ENCODE results near the gene DOK5.

Gene DOK5

DNA sequence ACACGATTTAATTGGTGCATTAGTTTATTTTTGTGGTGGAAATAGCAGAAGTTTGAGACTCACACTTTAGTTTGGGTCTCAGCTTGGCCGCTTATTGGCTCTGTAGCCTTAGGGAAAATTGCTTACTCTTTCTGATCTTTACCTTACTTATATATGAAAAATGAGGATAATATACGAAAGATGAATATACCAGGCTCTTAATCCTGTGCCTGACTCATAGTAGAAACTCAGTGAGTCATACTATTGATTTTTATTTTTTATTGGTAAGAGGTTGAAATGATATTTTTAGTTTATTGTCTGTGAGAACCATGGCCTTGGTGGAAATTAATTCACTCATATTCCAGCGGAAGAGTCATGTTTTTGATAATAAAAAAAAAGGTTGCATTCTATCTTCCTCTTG lies 11.2 kb downstream of the DOK5 start:
- Histone ChIP-seq H3K9ac (ENCODE audit: low read depth, low read length) (no peak overlapping the region), H3K9me3 (replicated peaks; ENCODE audit: low read length) (no peaks in the 10 kb centered on the region), H3K4me2 (ENCODE audit: low read length) (no peak overlapping the region), H3K27me3 (ENCODE audit: control insufficient read depth, insufficient read depth, low read length) (no peaks in the 10 kb centered on the region), H3K4me3 (ENCODE audit: low read length) (no peak overlapping the region), H3K4me1 (ENCODE audit: control insufficient read depth, insufficient read depth, low read length) (no peaks in the 10 kb centered on the region), H3K36me3 (ENCODE audit: insufficient read depth, low read length) (no peaks in the 10 kb centered on the region)

DNA sequence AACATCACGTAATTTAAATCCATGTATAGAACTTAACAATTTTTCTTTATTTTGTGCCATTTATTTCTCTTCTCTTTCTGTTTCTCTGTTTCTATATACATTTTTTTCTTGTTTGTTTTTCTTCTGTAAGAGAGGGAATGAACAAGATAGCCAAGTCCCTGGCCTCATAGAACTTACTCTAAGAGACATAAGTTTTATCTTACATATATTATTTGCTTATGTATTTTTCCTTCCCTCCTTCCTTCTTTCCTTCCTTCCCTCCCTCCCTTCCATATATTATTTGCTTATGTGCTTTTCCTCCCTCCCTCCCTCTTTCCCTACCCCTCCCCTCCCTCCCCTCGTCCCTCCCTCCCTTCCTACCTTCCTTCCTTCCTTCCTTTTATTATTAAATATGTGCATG lies 13.0 kb downstream of the DOK5 start:
- Histone ChIP-seq H3K4me1 (ENCODE audit: control insufficient read depth, insufficient read depth, low read length) (no peaks in the 10 kb centered on the region), H3K27me3 (ENCODE audit: control insufficient read depth, insufficient read depth, low read length) (no peaks in the 10 kb centered on the region), H3K9ac (ENCODE audit: low read depth, low read length) (no peak overlapping the region), H3K4me3 (ENCODE audit: low read length) (no peak overlapping the region), H3K36me3 (ENCODE audit: insufficient read depth, low read length) (no peaks in the 10 kb centered on the region), H3K9me3 (replicated peaks; ENCODE audit: low read length) (no peaks in the 10 kb centered on the region), H3K4me2 (ENCODE audit: low read length) (no peak overlapping the region)

- Histone ChIP-seq H3K9ac (ENCODE audit: low read depth, low read length) (no peak overlapping the region), H3K9me3 (replicated peaks; ENCODE audit: low read length) (no peaks in the 10 kb centered on the region), H3K4me3 (ENCODE audit: low read length) (no peak overlapping the region), H3K4me1 (ENCODE audit: control insufficient read depth, insufficient read depth, low read length) (no peaks in the 10 kb centered on the region), H3K36me3 (ENCODE audit: insufficient read depth, low read length) (no peaks in the 10 kb centered on the region), H3K27me3 (ENCODE audit: control insufficient read depth, insufficient read depth, low read length) (no peaks in the 10 kb centered on the region), H3K4me2 (ENCODE audit: low read length) (no peak overlapping the region)
Observed at GRCh38 chr20:54491506-54491905, 16.1 kb downstream of the DOK5 start.

DNA sequence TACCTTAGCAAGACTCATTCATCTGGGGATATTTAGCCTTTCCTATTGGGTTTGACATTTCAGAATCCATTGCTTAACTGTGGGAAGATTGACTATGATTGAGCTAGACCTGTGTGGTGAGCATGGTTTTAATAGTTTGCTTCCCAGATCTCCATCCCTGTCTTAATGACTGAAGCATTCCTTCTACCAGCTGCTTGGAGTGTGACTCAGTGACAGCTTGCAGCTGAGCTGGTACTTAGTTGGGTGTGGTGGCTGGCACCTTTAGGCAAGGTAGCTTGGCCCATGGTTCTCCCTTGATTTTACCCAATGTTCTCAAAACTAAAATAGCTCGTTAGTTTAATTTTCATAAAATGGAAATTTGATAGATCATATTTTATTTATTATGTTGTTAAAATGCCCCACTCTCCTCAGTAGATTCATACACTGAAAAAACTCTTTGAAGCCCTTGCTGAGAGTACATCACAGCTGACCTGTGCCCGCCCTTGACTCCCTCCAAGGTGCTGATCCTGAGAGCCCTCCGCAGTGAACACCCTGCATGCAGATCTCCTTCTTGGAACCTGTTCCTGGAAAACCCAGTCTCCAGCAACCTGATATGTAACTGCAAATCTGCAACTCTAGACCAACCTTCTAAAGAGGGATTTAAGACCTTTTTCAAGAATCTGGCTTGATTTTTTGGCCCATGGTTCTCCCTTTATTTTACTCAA lies 19.1 kb downstream of the DOK5 start:
- H3K9ac ChIP-seq (ENCODE audit: low read depth, low read length): no peak overlapping the region
- H3K4me2 ChIP-seq (ENCODE audit: low read length): no peak overlapping the region
- H3K4me1 ChIP-seq (ENCODE audit: control insufficient read depth, insufficient read depth, low read length): no peaks in the 10 kb centered on the region
- no peaks in the 10 kb centered on the region for H3K27me3 ChIP-seq (ENCODE audit: control insufficient read depth, insufficient read depth, low read length)
- no peak overlapping the region for H3K4me3 ChIP-seq (ENCODE audit: low read length)
- H3K9me3 ChIP-seq (replicated peaks; ENCODE audit: low read length): no peaks in the 10 kb centered on the region
- H3K36me3 ChIP-seq (ENCODE audit: insufficient read depth, low read length): no peaks in the 10 kb centered on the region

GRCh38 chr20:54497931-54498718 lies 22.7 kb downstream of the DOK5 start:
- Histone ChIP-seq H3K4me3 (ENCODE audit: low read length) (no peak overlapping the region), H3K4me1 (ENCODE audit: control insufficient read depth, insufficient read depth, low read length) (no peaks in the 10 kb centered on the region), H3K36me3 (ENCODE audit: insufficient read depth, low read length) (no peaks in the 10 kb centered on the region), H3K9ac (ENCODE audit: low read depth, low read length) (no peak overlapping the region), H3K9me3 (replicated peaks; ENCODE audit: low read length) (no peaks in the 10 kb centered on the region), H3K27me3 (ENCODE audit: control insufficient read depth, insufficient read depth, low read length) (no peaks in the 10 kb centered on the region), H3K4me2 (ENCODE audit: low read length) (no peak overlapping the region)

DNA sequence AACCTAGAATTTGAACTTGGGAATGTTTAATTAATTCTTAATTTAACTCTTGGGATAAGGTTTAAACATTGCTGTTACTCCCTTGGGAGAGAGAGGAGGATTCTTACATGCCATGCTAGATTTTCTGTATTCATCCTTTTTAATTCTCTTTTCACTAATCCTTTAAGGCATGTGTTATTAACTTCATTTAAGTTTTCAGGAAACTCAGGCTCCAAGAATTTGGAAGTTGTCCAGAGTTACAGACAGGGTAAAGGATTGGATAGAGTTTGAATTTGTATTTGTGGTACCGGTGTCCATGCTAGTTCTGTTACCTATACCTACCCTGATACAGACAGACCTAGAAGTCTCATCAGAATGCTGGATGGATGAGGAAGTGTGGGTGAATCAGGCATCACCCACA lies 23.7 kb downstream of the DOK5 start:
- H3K9ac ChIP-seq (ENCODE audit: low read depth, low read length): no peak overlapping the region
- no peaks in the 10 kb centered on the region for H3K36me3 ChIP-seq (ENCODE audit: insufficient read depth, low read length)
- H3K4me2 ChIP-seq (ENCODE audit: low read length): no peak overlapping the region
- H3K4me3 ChIP-seq (ENCODE audit: low read length): no peak overlapping the region
- H3K27me3 ChIP-seq (ENCODE audit: control insufficient read depth, insufficient read depth, low read length): no peaks in the 10 kb centered on the region
- H3K9me3 ChIP-seq (replicated peaks; ENCODE audit: low read length): no peaks in the 10 kb centered on the region
- H3K4me1 ChIP-seq (ENCODE audit: control insufficient read depth, insufficient read depth, low read length): no peaks in the 10 kb centered on the region

- Histone ChIP-seq H3K27me3 (ENCODE audit: control insufficient read depth, insufficient read depth, low read length) (no peaks in the 10 kb centered on the region), H3K4me1 (ENCODE audit: control insufficient read depth, insufficient read depth, low read length) (no peaks in the 10 kb centered on the region), H3K9ac (ENCODE audit: low read depth, low read length) (no peak overlapping the region), H3K4me3 (ENCODE audit: low read length) (no peak overlapping the region), H3K9me3 (replicated peaks; ENCODE audit: low read length) (no peaks in the 10 kb centered on the region), H3K36me3 (ENCODE audit: insufficient read depth, low read length) (no peaks in the 10 kb centered on the region), H3K4me2 (ENCODE audit: low read length) (no peak overlapping the region)
Observed at GRCh38 chr20:54502179-54502578, 26.8 kb downstream of the DOK5 start.

DNA sequence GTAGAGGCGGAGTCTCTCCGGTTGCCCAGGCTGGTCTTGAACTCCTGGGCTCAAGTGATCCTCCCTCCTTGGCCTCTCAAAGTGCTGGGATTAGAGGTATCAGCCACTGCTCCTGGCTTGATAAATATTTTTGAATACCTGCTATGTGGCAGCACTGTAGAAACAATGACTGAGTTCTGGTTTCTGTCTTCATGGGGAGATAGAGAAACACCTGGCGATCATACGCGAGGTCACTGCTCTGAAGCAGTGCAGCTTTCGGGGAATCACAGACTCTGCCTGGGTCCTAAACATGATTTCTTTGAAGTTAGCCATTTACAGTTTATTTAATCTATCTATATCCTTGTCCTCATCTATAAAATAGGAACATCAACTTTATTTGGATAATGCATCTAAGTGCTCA lies 31.2 kb downstream of the DOK5 start:
- Histone ChIP-seq H3K27me3 (ENCODE audit: control insufficient read depth, insufficient read depth, low read length) (no peaks in the 10 kb centered on the region), H3K4me2 (ENCODE audit: low read length) (no peak overlapping the region), H3K9me3 (replicated peaks; ENCODE audit: low read length) (no peaks in the 10 kb centered on the region), H3K4me1 (ENCODE audit: control insufficient read depth, insufficient read depth, low read length) (no peaks in the 10 kb centered on the region), H3K36me3 (ENCODE audit: insufficient read depth, low read length) (no peaks in the 10 kb centered on the region), H3K9ac (ENCODE audit: low read depth, low read length) (no peak overlapping the region), H3K4me3 (ENCODE audit: low read length) (no peak overlapping the region)

GRCh38 chr20:54510541-54511129 lies 35.2 kb downstream of the DOK5 start:
- peaks cover 4% of the 10 kb centered on the region for H3K9me3 ChIP-seq (replicated peaks; ENCODE audit: low read length)

DNA sequence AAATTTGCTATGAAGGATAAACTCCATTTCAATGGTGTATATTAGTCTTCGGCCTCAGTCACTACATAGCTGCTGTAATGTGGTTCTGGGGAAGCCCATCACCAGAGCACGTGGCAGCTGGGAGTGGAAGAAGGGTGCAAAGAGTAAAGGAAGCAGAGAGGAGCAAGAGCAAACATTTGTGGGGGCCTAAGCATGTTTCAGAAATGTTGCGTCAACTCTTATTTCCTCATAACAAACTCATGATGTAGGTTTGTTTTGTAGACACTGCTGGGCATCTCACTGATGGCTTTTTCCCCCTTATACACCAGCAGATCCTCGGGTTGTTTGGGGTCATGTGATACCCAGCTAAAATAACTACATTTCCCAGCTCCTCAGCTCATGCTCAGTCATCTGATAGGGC lies 37.3 kb downstream of the DOK5 start:
- no peak overlapping the region for H3K9ac ChIP-seq (ENCODE audit: low read depth, low read length)
- no peaks in the 10 kb centered on the region for H3K27me3 ChIP-seq (ENCODE audit: control insufficient read depth, insufficient read depth, low read length)
- peaks cover 4% of the 10 kb centered on the region for H3K9me3 ChIP-seq (replicated peaks; ENCODE audit: low read length)
- no peak overlapping the region for H3K4me3 ChIP-seq (ENCODE audit: low read length)
- H3K4me1 ChIP-seq (ENCODE audit: control insufficient read depth, insufficient read depth, low read length): no peaks in the 10 kb centered on the region
- H3K4me2 ChIP-seq (ENCODE audit: low read length): no peak overlapping the region
- H3K36me3 ChIP-seq (ENCODE audit: insufficient read depth, low read length): no peaks in the 10 kb centered on the region

More at GRCh38 chr20:54510541-54511129, 35.2 kb downstream of the DOK5 start:
- Histone ChIP-seq H3K4me2 (ENCODE audit: low read length) (no peak overlapping the region), H3K9ac (ENCODE audit: low read depth, low read length) (no peak overlapping the region), H3K36me3 (ENCODE audit: insufficient read depth, low read length) (no peaks in the 10 kb centered on the region), H3K4me1 (ENCODE audit: control insufficient read depth, insufficient read depth, low read length) (no peaks in the 10 kb centered on the region), H3K4me3 (ENCODE audit: low read length) (no peak overlapping the region), H3K27me3 (ENCODE audit: control insufficient read depth, insufficient read depth, low read length) (no peaks in the 10 kb centered on the region)

- H3K9ac ChIP-seq (ENCODE audit: low read depth, low read length): no peak overlapping the region
- H3K4me2 ChIP-seq (ENCODE audit: low read length): no peak overlapping the region
- H3K36me3 ChIP-seq (ENCODE audit: insufficient read depth, low read length): no peaks in the 10 kb centered on the region
Observed at GRCh38 chr20:54514028-54514607, 38.7 kb downstream of the DOK5 start.

More at GRCh38 chr20:54514028-54514607, 38.7 kb downstream of the DOK5 start:
- H3K9me3 ChIP-seq (replicated peaks; ENCODE audit: low read length): peaks cover 4% of the 10 kb centered on the region
- no peaks in the 10 kb centered on the region for H3K27me3 ChIP-seq (ENCODE audit: control insufficient read depth, insufficient read depth, low read length)
- H3K4me3 ChIP-seq (ENCODE audit: low read length): no peak overlapping the region
- H3K4me1 ChIP-seq (ENCODE audit: control insufficient read depth, insufficient read depth, low read length): no peaks in the 10 kb centered on the region
